Liver (tissue), 9 donors: ENCODE measurements around the gene CYP2A13. TPM values are rescaled to one million over a fixed set of nuclear protein-coding genes. Genes with fewer than 3 reads are reported as not detected.
"Not testable (repeated sequence)": the region's sequence is repeated elsewhere in the genome, so short reads cannot be mapped to it uniquely, and the experiment has no call there.

Source experiments
- DNase-seq: peaks from one replicate; pipeline ENCODE4 v3.0.0-alpha.2; 2017; ENCODE audit warnings: low spot score
- H3K27ac ChIP-seq, 2 donors: one replicate each; pipeline ENCODE4 v1.7.0; 2013; ENCODE audit warnings: inconsistent platforms in 2 of 2, low read length in 2 of 2, control low read depth in 1 of 2, low read depth in 1 of 2, mild to moderate bottlenecking in 1 of 2
- H3K27me3 ChIP-seq, 4 donors: one replicate each; pipeline versions ENCODE4 v1.6.1 to v1.7.0; 2013; ENCODE audit warnings: low read length in 3 of 4, inconsistent platforms in 1 of 4, mild to moderate bottlenecking in 1 of 4, moderate library complexity in 1 of 4; ENCODE audit not compliant: control insufficient read depth in 4 of 4, insufficient read depth in 4 of 4
- H3K36me3 ChIP-seq, 4 donors: one replicate each; pipeline versions ENCODE4 v1.6.1 to v1.7.0; 2013; ENCODE audit warnings: low read length in 3 of 4, mild to moderate bottlenecking in 3 of 4, low read depth in 1 of 4, moderate library complexity in 1 of 4; ENCODE audit not compliant: control insufficient read depth in 4 of 4, insufficient read depth in 3 of 4
- H3K4me1 ChIP-seq, 4 donors: one replicate each; pipeline versions ENCODE4 v1.6.1 to v1.7.0; 2013; ENCODE audit warnings: low read length in 3 of 4, mild to moderate bottlenecking in 3 of 4, moderate library complexity in 1 of 4; ENCODE audit not compliant: control insufficient read depth in 4 of 4, insufficient read depth in 4 of 4
- H3K4me3 ChIP-seq, 3 donors: one replicate each; pipeline versions ENCODE4 v1.6.1 to v1.7.0; 2013; ENCODE audit warnings: low read length in 3 of 3, control low read depth in 1 of 3, low read depth in 1 of 3, mild to moderate bottlenecking in 1 of 3
- H3K9ac ChIP-seq, 2 donors: one replicate each; pipeline ENCODE4 v1.7.0; 2013; ENCODE audit warnings: low read length in 2 of 2, mild to moderate bottlenecking in 2 of 2, moderate library complexity in 2 of 2, control low read depth in 1 of 2, low read depth in 1 of 2
- H3K9me3 ChIP-seq, 4 donors: one replicate each; pipeline versions ENCODE4 v1.6.1 to v1.7.0; 2013; ENCODE audit warnings: low read length in 3 of 4; ENCODE audit not compliant: control insufficient read depth in 4 of 4
- EGR1 ChIP-seq, 2 donors: IDR thresholded peaks; 2 replicates each; pipeline ENCODE4 v1.6.1; 2016 to 2018; ENCODE audit warnings: antibody characterized with exemption in 2 of 2, low read depth in 2 of 2
- FOXA2 ChIP-seq: IDR thresholded peaks from 2 replicates; pipeline ENCODE4 v1.6.1; 2016; ENCODE audit warnings: antibody characterized with exemption
- HNF4A ChIP-seq, 2 donors: conservative IDR thresholded peaks; 2 replicates each; pipeline ENCODE4 v1.6.1; 2016; ENCODE audit warnings: antibody characterized with exemption in 2 of 2, mild to moderate bottlenecking in 2 of 2
- JUND ChIP-seq, 2 donors: IDR thresholded peaks; 2 replicates each; pipeline ENCODE4 v1.6.1; 2016; ENCODE audit warnings: antibody characterized with exemption in 2 of 2
- RAD21 ChIP-seq, 2 donors: IDR thresholded peaks; 2 replicates each; pipeline ENCODE4 v1.6.1; 2016; ENCODE audit warnings: antibody characterized with exemption in 2 of 2, mild to moderate bottlenecking in 2 of 2
- RXRA ChIP-seq, 2 donors: IDR thresholded peaks; 2 replicates each; pipeline ENCODE4 v1.6.1; 2017 to 2018; ENCODE audit warnings: antibody characterized with exemption in 2 of 2, mild to moderate bottlenecking in 1 of 2
- SP1 ChIP-seq: IDR thresholded peaks from 2 replicates; pipeline ENCODE4 v1.6.1; 2018; ENCODE audit warnings: antibody characterized with exemption, mild to moderate bottlenecking
- YY1 ChIP-seq: IDR thresholded peaks from 2 replicates; pipeline ENCODE4 v1.6.1; 2016; ENCODE audit warnings: antibody characterized with exemption, mild to moderate bottlenecking
- WGBS: extraction: QIAGEN DNeasy Blood & Tissue Kit; methylation state at CpG from one replicate; pipeline ENCODE4 v1.1.7; 2013; 5-methylcytosine and 5-hydroxymethylcytosine counted together
- polyA plus RNA-seq, 2 donors: library from polyadenylated mRNA; stranded (reverse) in 1 of 2; unstranded in 1 of 2; fragments of 200-250 nt in 1 of 2; fragments of >200 nt in 1 of 2; fragmentation: Nextera tagmentation in 1 of 2; extraction: Ambion mirVana in 1 of 2; gene quantifications; one replicate each; pipeline versions ENCODE4 v1.2.1 to v1.2.3, GENCODE V29; 2013 to 2015
- total RNA-seq, 2 donors: library from RNA; depleted of rRNA; stranded (reverse); fragments of >200 nt; gene quantifications; one replicate each; pipeline ENCODE4 v1.2.3, GENCODE V29; 2014
- TF ChIP-seq, protein P1 (sequence below): fragments of 150-350 bp; IDR thresholded peaks from 2 replicates; pipeline ENCODE4 v1.5.1; 2017; ENCODE audit warnings: improper control_type of control experiment, low read depth, low read length; ENCODE audit not compliant: missing input control
- TF ChIP-seq, protein P2 (sequence below): IDR thresholded peaks from 2 replicates; pipeline ENCODE4 v1.6.1; 2016; ENCODE audit warnings: antibody characterized with exemption, mild to moderate bottlenecking
- TF ChIP-seq, protein P3 (sequence below): IDR thresholded peaks from 2 replicates; pipeline ENCODE4 v1.6.1; 2016; ENCODE audit warnings: antibody characterized with exemption
- donor health status: healthy.
- donor health status: healthy.
- donor health status: healthy.
- donor health status: healthy.
- donor health status: healthy.

CYP2A13 gene
- total and polyA plus RNA-seq, 4 donors, result 0.08 to 0.16 TPM; not detected in 2

DNA sequence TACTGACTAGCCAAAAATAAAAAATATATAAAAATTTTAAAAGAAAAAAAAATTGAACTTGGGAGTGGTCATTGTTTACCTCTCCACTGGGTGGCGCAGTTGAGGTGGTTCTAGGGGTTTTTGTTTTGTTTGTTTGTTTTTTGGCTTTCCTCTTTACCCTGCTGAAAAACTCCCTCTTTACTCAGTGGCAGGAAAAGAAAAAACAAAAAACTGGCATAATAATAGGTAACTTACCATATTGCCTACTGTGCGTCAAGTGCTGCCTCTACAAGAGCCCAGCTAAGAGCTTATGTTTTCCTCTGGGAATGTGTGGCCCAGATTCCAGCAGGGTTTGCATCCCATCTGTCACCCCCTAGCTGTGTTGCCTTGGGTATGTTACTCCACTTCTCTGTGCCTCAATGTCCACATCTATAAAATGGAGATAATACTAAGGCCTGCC is 38.5 kb downstream of the CYP2A13 start:
- not testable (repeated sequence) for H3K4me3 ChIP-seq, H3K9me3 ChIP-seq, H3K9ac ChIP-seq, DNase-seq, H3K27me3 ChIP-seq, H3K36me3 ChIP-seq, H3K27ac ChIP-seq
- peak; percentile 59 to 62 for TF ChIP-seq RAD21 (IDR thresholded peaks at IDR 0.05)
- TF ChIP-seq, protein P1, sequence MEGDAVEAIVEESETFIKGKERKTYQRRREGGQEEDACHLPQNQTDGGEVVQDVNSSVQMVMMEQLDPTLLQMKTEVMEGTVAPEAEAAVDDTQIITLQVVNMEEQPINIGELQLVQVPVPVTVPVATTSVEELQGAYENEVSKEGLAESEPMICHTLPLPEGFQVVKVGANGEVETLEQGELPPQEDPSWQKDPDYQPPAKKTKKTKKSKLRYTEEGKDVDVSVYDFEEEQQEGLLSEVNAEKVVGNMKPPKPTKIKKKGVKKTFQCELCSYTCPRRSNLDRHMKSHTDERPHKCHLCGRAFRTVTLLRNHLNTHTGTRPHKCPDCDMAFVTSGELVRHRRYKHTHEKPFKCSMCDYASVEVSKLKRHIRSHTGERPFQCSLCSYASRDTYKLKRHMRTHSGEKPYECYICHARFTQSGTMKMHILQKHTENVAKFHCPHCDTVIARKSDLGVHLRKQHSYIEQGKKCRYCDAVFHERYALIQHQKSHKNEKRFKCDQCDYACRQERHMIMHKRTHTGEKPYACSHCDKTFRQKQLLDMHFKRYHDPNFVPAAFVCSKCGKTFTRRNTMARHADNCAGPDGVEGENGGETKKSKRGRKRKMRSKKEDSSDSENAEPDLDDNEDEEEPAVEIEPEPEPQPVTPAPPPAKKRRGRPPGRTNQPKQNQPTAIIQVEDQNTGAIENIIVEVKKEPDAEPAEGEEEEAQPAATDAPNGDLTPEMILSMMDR, result peak; percentile 59
- WGBS, result 47% methylated on average over 2 of the region's 2 CpGs
- peaks cover 0 to 14% (median 6%) of the 10 kb centered on the region in 4 donors for H3K4me1 ChIP-seq

DNA sequence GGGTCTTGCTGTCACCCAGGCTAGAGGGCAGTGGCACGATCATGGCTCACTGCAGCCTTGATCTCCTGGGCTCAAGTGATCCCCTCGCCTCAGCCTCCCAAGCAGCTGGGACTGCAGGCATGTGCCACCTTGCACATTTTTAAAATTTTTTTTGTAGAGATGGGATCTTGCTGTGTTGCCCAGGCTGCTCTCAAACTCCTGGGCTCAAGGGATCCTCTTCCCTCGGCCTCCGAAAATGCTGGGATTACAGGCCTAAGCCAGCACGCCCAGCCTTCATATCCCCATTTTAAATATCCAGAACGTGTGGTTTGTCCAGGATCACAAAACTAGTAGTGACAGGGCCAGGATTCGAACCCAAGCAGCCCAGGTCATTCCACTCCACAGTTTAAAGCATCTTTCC is 39.1 kb downstream of the CYP2A13 start:
- H3K27ac ChIP-seq, H3K9me3 ChIP-seq, H3K36me3 ChIP-seq, H3K27me3 ChIP-seq, H3K4me3 ChIP-seq, H3K9ac ChIP-seq, DNase-seq: not testable (repeated sequence)
- WGBS, result 78% methylated on average over 7 of the region's 7 CpGs
- H3K4me1 ChIP-seq, result peaks cover 0 to 14% (median 6%) of the 10 kb centered on the region in 4 donors

DNA sequence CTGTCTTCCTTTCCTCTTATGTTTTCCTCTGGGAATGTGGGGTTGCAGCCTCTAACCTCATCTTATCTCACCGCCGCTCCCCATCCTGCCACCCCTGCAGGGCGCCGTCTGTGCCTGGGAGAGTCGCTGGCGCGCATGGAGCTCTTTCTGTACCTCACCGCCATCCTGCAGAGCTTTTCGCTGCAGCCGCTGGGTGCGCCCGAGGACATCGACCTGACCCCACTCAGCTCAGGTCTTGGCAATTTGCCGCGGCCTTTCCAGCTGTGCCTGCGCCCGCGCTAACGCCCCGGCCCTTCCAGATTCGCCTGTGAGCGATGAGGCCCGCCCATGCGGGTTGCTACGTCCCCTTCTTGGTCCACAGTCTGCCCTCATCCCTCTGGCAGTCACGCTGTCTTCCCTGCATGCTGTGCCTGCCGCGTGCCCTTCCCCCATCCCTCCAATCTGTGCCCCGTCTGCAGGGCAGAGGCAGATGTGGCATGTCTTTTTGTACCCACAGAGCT is 39.6 kb downstream of the CYP2A13 start:
- 2% methylated on average over 29 of the region's 29 CpGs for WGBS
- TF ChIP-seq RAD21 (IDR thresholded peaks at IDR 0.05), result peak; percentile 48 to 59
- TF ChIP-seq, protein P1, result peak; percentile 24
- TF ChIP-seq HNF4A (conservative IDR thresholded peaks at IDR 0.05), result peak; percentile 31 to 34
- peak; percentile 98 for TF ChIP-seq RXRA (IDR thresholded peaks at IDR 0.05)
- peak; percentile 28 for TF ChIP-seq YY1
- TF ChIP-seq SP1, result peak; percentile 61
- H3K36me3 ChIP-seq, H3K27me3 ChIP-seq, H3K4me3 ChIP-seq, H3K27ac ChIP-seq, H3K9ac ChIP-seq, H3K9me3 ChIP-seq: not testable (repeated sequence)
- DNase-seq, result peak; percentile 73
- H3K4me1 ChIP-seq, result peaks cover 0 to 14% (median 6%) of the 10 kb centered on the region in 4 donors

DNA sequence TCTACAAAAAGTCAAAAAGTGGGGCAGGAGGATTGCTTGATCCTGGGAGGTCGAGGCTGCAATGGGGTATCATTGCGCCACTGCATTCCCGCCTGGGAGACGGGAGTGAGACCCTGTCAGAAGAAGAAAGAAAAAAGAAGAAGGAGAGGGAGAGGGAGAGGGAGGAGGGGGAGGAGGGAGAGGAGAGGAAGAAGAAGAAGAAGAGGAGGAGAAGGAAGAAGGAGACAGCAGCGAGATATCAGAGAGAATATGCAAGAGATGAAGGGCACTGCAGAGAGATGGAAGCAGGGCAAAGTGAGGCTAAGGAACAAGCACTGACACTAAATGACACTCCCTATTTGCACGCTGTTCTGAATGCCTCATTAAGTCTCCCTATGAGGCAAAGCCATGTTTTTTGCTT is 40.4 kb downstream of the CYP2A13 start:
- WGBS, result 85% methylated on average over 6 of the region's 6 CpGs
- DNase-seq, result no peak
- no peak overlapping the region for H3K27ac ChIP-seq
- TF ChIP-seq EGR1 (IDR thresholded peaks at IDR 0.05; ENCODE audit: low read depth in 2 of 2) (no peak), JUND (IDR thresholded peaks at IDR 0.05) (no peak), FOXA2 (no peak), YY1 (no peak)
- TF ChIP-seq, protein P1, result no peak
- TF ChIP-seq, protein P2, sequence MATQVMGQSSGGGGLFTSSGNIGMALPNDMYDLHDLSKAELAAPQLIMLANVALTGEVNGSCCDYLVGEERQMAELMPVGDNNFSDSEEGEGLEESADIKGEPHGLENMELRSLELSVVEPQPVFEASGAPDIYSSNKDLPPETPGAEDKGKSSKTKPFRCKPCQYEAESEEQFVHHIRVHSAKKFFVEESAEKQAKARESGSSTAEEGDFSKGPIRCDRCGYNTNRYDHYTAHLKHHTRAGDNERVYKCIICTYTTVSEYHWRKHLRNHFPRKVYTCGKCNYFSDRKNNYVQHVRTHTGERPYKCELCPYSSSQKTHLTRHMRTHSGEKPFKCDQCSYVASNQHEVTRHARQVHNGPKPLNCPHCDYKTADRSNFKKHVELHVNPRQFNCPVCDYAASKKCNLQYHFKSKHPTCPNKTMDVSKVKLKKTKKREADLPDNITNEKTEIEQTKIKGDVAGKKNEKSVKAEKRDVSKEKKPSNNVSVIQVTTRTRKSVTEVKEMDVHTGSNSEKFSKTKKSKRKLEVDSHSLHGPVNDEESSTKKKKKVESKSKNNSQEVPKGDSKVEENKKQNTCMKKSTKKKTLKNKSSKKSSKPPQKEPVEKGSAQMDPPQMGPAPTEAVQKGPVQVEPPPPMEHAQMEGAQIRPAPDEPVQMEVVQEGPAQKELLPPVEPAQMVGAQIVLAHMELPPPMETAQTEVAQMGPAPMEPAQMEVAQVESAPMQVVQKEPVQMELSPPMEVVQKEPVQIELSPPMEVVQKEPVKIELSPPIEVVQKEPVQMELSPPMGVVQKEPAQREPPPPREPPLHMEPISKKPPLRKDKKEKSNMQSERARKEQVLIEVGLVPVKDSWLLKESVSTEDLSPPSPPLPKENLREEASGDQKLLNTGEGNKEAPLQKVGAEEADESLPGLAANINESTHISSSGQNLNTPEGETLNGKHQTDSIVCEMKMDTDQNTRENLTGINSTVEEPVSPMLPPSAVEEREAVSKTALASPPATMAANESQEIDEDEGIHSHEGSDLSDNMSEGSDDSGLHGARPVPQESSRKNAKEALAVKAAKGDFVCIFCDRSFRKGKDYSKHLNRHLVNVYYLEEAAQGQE, result no peak
- TF ChIP-seq, protein P3, sequence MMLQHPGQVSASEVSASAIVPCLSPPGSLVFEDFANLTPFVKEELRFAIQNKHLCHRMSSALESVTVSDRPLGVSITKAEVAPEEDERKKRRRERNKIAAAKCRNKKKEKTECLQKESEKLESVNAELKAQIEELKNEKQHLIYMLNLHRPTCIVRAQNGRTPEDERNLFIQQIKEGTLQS, result no peak

More for the DNA sequence above, 40.4 kb downstream of the CYP2A13 start:
- Histone ChIP-seq H3K4me3 (no peak overlapping the region), H3K9ac (no peak overlapping the region), H3K9me3 (no peaks in the 10 kb centered on the region), H3K36me3 (no peaks in the 10 kb centered on the region), H3K27me3 (no peaks in the 10 kb centered on the region), H3K4me1 (peaks cover 0 to 14% (median 6%) of the 10 kb centered on the region in 4 donors)
